Measurements from ENCODE around the gene PRPF38A.
A peak's percentile ranks its signal among the peaks of the same experiment; 100 is the strongest.

The PRPF38A gene

GRCh38 chr1:52423771-52424170 is 19.4 kb downstream of the PRPF38A start:
- no peaks in the 10 kb centered on the region for H3K9me3 Mint-ChIP-seq
- H3K4me1 Mint-ChIP-seq (ENCODE audit: low read depth), result peaks cover 38% of the 10 kb centered on the region
- H3K27ac Mint-ChIP-seq, result peak overlapping the region; percentile 87
- peak overlapping the region; percentile 50 for H3K4me3 Mint-ChIP-seq
- H3K36me3 Mint-ChIP-seq (ENCODE audit: low read depth), result peaks cover 39% of the 10 kb centered on the region
- H3K27me3 Mint-ChIP-seq, result no peaks in the 10 kb centered on the region

- no peaks in the 10 kb centered on the region for H3K27me3 Mint-ChIP-seq
- no peaks in the 10 kb centered on the region for H3K9me3 Mint-ChIP-seq
- H3K4me3 Mint-ChIP-seq, result peak overlapping the region; percentile 50
- peaks cover 38% of the 10 kb centered on the region for H3K4me1 Mint-ChIP-seq (ENCODE audit: low read depth)
- H3K36me3 Mint-ChIP-seq (ENCODE audit: low read depth), result peaks cover 37% of the 10 kb centered on the region
- peak overlapping the region; percentile 87 for H3K27ac Mint-ChIP-seq
Measured at GRCh38 chr1:52424231-52424636, 19.8 kb downstream of the PRPF38A start.

- Mint-ChIP-seq H3K4me1 (ENCODE audit: low read depth) (peaks cover 33% of the 10 kb centered on the region), H3K27me3 (no peaks in the 10 kb centered on the region), H3K9me3 (no peaks in the 10 kb centered on the region), H3K27ac (peak overlapping the region; percentile 87), H3K36me3 (ENCODE audit: low read depth) (peaks cover 32% of the 10 kb centered on the region), H3K4me3 (no peak overlapping the region)
Measured at GRCh38 chr1:52424813-52425212, 20.4 kb downstream of the PRPF38A start.

GRCh38 chr1:52426371-52426770 is 22.0 kb downstream of the PRPF38A start:
- Mint-ChIP-seq H3K27ac (no peak overlapping the region), H3K27me3 (no peaks in the 10 kb centered on the region)

DNA sequence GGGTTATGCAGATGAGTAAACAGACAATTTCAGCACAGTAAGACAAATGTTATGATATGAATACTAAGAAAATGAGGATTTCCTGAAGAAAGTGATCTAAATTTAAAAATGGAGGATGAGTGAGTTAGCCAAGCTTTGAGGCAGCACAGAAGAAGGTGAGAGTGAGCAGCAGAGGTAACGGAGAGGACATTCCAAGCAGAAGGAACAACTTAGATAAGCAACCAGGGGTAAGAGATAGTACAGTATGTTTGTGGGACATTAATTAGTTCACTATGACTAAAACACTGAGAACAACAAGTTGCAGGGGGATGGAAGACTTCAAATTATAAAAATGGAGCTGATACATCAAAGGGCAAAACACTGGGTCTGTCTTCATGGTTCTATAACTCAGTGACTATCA is 22.8 kb downstream of the PRPF38A start:
- H3K27ac Mint-ChIP-seq, result peak overlapping the region; percentile 34
- no peak overlapping the region for H3K4me3 Mint-ChIP-seq
- peaks cover 33% of the 10 kb centered on the region for H3K4me1 Mint-ChIP-seq (ENCODE audit: low read depth)
- H3K36me3 Mint-ChIP-seq (ENCODE audit: low read depth), result peaks cover 38% of the 10 kb centered on the region
- H3K9me3 Mint-ChIP-seq, result no peaks in the 10 kb centered on the region
- no peaks in the 10 kb centered on the region for H3K27me3 Mint-ChIP-seq

More at GRCh38 chr1:52426371-52426770, 22.0 kb downstream of the PRPF38A start:
- no peak overlapping the region for H3K4me3 Mint-ChIP-seq
- peaks cover 41% of the 10 kb centered on the region for H3K36me3 Mint-ChIP-seq (ENCODE audit: low read depth)
- peaks cover 33% of the 10 kb centered on the region for H3K4me1 Mint-ChIP-seq (ENCODE audit: low read depth)
- H3K9me3 Mint-ChIP-seq, result no peaks in the 10 kb centered on the region

DNA sequence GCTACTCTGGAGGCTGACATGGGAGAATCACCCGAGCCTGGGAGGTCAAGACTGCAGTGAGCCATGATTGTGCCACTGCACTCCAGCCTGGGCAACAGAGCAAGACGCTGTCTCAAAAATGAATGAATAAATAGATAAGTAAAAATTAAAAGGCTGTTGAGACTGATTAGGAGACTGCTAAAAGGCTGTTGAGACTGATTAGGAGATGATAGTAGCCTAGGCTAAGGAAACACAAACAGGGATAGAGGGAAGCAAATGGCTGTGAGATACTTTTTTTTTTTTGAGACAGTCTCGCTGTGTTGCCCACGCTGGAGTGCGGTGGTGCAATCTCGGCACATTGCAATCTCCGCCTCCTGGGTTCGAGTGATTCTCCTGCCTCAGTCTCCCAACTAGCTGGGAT is 28.4 kb downstream of the PRPF38A start:
- no peaks in the 10 kb centered on the region for H3K27me3 Mint-ChIP-seq
- H3K4me1 Mint-ChIP-seq (ENCODE audit: low read depth), result no peaks in the 10 kb centered on the region
- peaks cover 49% of the 10 kb centered on the region for H3K36me3 Mint-ChIP-seq (ENCODE audit: low read depth)
- H3K4me3 Mint-ChIP-seq, result no peak overlapping the region
- no peaks in the 10 kb centered on the region for H3K9me3 Mint-ChIP-seq
- no peak overlapping the region for H3K27ac Mint-ChIP-seq

DNA sequence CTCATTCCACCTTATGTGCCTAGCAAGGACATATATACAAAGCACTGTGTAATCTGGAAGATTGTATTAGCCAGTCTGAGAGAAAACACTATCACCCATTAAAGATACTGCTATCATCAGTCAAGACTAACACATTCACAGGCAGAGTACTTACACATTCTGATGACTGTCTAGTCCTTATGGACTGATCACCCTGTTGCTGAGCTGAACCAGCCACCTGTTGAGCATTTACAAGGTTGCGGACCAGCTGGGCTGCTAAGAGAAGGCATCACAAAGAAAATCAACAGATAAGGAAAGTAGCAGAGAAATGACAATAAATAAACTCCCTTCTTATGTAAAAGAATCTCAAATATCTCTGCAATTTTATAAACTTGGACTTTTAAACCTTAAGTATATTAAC is 30.8 kb downstream of the PRPF38A start:
- Mint-ChIP-seq H3K27me3 (no peaks in the 10 kb centered on the region), H3K4me3 (no peak overlapping the region), H3K4me1 (ENCODE audit: low read depth) (no peaks in the 10 kb centered on the region), H3K36me3 (ENCODE audit: low read depth) (peaks cover 53% of the 10 kb centered on the region), H3K9me3 (no peaks in the 10 kb centered on the region), H3K27ac (no peak overlapping the region)

- no peak overlapping the region for H3K27ac Mint-ChIP-seq
- H3K4me3 Mint-ChIP-seq, result no peak overlapping the region
- peaks cover 54% of the 10 kb centered on the region for H3K36me3 Mint-ChIP-seq (ENCODE audit: low read depth)
Measured at GRCh38 chr1:52435650-52436049, 31.2 kb downstream of the PRPF38A start.

DNA sequence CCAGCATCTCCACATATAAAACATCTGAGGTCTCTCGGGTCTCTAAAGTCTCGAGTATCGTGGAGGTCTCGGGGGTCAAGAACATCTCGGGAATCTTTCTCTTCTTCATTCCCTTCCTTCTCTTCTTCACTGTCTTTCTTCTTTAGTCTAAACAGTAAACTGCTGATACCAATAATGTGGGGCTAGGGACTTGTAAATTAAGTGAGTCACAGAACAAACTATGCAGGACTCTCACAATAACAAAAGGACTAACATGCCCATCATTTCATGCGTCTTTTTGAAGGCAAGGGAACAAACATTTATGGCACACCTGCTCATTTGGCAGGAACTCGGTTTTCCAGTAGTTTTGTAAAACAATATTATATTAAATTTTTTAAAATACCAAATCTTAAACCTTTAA is 32.4 kb downstream of the PRPF38A start:
- no peaks in the 10 kb centered on the region for H3K27me3 Mint-ChIP-seq

More at GRCh38 chr1:52435650-52436049, 31.2 kb downstream of the PRPF38A start:
- no peaks in the 10 kb centered on the region for H3K9me3 Mint-ChIP-seq
- H3K4me1 Mint-ChIP-seq (ENCODE audit: low read depth), result no peaks in the 10 kb centered on the region
- no peaks in the 10 kb centered on the region for H3K27me3 Mint-ChIP-seq

GRCh38 chr1:52439976-52440375 is 35.6 kb downstream of the PRPF38A start:
- no peak overlapping the region for H3K27ac Mint-ChIP-seq
- no peaks in the 10 kb centered on the region for H3K9me3 Mint-ChIP-seq
- peaks cover 45% of the 10 kb centered on the region for H3K36me3 Mint-ChIP-seq (ENCODE audit: low read depth)
- H3K4me3 Mint-ChIP-seq, result no peak overlapping the region
- H3K4me1 Mint-ChIP-seq (ENCODE audit: low read depth), result no peaks in the 10 kb centered on the region
- no peaks in the 10 kb centered on the region for H3K27me3 Mint-ChIP-seq

More for the DNA sequence above, 32.4 kb downstream of the PRPF38A start:
- Mint-ChIP-seq H3K4me3 (no peak overlapping the region), H3K4me1 (ENCODE audit: low read depth) (no peaks in the 10 kb centered on the region), H3K9me3 (no peaks in the 10 kb centered on the region), H3K36me3 (ENCODE audit: low read depth) (peaks cover 53% of the 10 kb centered on the region), H3K27ac (no peak overlapping the region)

DNA sequence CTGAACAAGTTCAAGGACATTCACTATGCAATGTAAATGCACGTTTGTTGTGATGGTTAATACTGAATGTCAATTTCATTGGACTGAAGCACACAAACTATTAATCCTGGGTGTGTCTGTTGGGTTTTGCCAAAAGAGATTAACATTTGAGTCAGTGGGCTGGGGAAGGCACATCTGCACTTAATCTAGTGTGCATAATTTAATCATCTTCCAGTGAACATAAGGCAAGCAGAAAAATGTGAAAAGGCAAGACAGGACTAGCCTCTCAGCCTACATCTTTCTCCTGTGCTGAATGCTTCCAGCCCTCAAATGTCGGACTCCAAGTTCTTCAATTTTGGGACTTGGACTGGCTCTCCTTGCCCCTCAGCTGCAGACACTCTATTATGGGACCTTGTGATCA is 40.1 kb downstream of the PRPF38A start:
- Mint-ChIP-seq H3K36me3 (ENCODE audit: low read depth) (peaks cover 38% of the 10 kb centered on the region), H3K9me3 (no peaks in the 10 kb centered on the region), H3K4me3 (no peak overlapping the region), H3K27ac (no peak overlapping the region), H3K4me1 (ENCODE audit: low read depth) (no peaks in the 10 kb centered on the region), H3K27me3 (no peaks in the 10 kb centered on the region)

DNA sequence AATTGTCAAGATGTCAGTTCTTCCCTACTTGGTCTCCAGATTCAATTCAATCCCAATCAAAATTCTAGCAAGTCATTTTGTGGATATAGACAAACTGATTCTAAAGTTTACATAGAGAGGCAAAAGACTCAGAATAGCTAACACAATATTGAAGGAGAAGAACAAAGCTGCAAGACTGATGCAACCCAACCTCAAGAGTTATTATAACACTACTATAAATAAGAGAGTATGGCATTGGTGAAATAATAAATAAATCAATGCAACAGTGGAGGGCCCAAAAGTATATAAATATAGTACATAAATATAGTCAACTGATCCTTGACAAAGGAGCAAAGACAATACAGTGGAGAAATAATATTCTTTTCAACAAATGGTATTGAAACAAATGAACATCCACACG is 49.7 kb downstream of the PRPF38A start:
- H3K4me3 Mint-ChIP-seq, result no peak overlapping the region
- H3K27ac Mint-ChIP-seq, result no peak overlapping the region
- peaks cover 30% of the 10 kb centered on the region for H3K36me3 Mint-ChIP-seq (ENCODE audit: low read depth)
- no peaks in the 10 kb centered on the region for H3K27me3 Mint-ChIP-seq
- H3K9me3 Mint-ChIP-seq, result no peaks in the 10 kb centered on the region
- no peaks in the 10 kb centered on the region for H3K4me1 Mint-ChIP-seq (ENCODE audit: low read depth)

DNA sequence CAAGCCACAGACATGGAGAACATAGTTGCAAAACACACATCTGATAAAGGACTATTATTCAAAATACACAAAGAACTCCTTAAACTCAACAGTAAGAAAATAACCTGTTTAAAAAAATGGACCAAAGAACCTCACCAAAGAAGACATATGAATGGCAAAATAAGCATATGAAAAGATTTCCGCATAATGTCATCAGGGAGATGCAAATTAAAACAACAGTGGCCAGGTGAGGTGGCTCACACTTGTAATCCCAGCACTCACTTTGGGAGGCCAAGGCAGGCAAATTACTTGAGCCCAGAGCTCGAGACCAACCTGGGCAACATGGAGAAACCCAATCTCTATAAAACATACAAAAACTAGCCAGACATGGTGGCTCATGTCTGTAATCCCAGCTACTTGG is 50.4 kb downstream of the PRPF38A start:
- H3K36me3 Mint-ChIP-seq (ENCODE audit: low read depth), result peaks cover 30% of the 10 kb centered on the region
- no peaks in the 10 kb centered on the region for H3K9me3 Mint-ChIP-seq
- no peaks in the 10 kb centered on the region for H3K4me1 Mint-ChIP-seq (ENCODE audit: low read depth)
- H3K4me3 Mint-ChIP-seq, result no peak overlapping the region
- H3K27ac Mint-ChIP-seq, result no peak overlapping the region
- H3K27me3 Mint-ChIP-seq, result no peaks in the 10 kb centered on the region

- H3K9me3 Mint-ChIP-seq, result no peaks in the 10 kb centered on the region
- no peaks in the 10 kb centered on the region for H3K4me1 Mint-ChIP-seq (ENCODE audit: low read depth)
- peaks cover 30% of the 10 kb centered on the region for H3K36me3 Mint-ChIP-seq (ENCODE audit: low read depth)
- no peaks in the 10 kb centered on the region for H3K27me3 Mint-ChIP-seq
- no peak overlapping the region for H3K4me3 Mint-ChIP-seq
- no peak overlapping the region for H3K27ac Mint-ChIP-seq
Measured at GRCh38 chr1:52455686-52456085, 51.3 kb downstream of the PRPF38A start.

GRCh38 chr1:52460694-52461093 is 56.3 kb downstream of the PRPF38A start:
- no peaks in the 10 kb centered on the region for H3K4me1 Mint-ChIP-seq (ENCODE audit: low read depth)
- H3K36me3 Mint-ChIP-seq (ENCODE audit: low read depth), result peaks cover 27% of the 10 kb centered on the region
- no peaks in the 10 kb centered on the region for H3K27me3 Mint-ChIP-seq
- H3K4me3 Mint-ChIP-seq, result no peak overlapping the region
- H3K27ac Mint-ChIP-seq, result no peak overlapping the region
- H3K9me3 Mint-ChIP-seq, result no peaks in the 10 kb centered on the region

GRCh38 chr1:52461821-52462220 is 57.4 kb downstream of the PRPF38A start:
- peaks cover 24% of the 10 kb centered on the region for H3K36me3 Mint-ChIP-seq (ENCODE audit: low read depth)
- no peaks in the 10 kb centered on the region for H3K27me3 Mint-ChIP-seq
- no peaks in the 10 kb centered on the region for H3K4me1 Mint-ChIP-seq (ENCODE audit: low read depth)
- no peak overlapping the region for H3K27ac Mint-ChIP-seq
- no peaks in the 10 kb centered on the region for H3K9me3 Mint-ChIP-seq
- H3K4me3 Mint-ChIP-seq, result no peak overlapping the region
